H1 (cell line): ENCODE measurements around the gene MAP7. TPM values are rescaled to one million over a fixed set of nuclear protein-coding genes. Genes with fewer than 3 reads are reported as not detected.

Experiments used
- CBX5 ChIP-seq: fragments of 300-800, 300-1000 bp; sonication (generic); IDR thresholded peaks from 2 replicates; pipeline ENCODE4 v1.7.1; 2016; ENCODE audit warnings: antibody characterized with exemption, low read length, low read depth
- polyA plus RNA-seq, 7 experiments: library from polyadenylated mRNA; depleted of rRNA in 3 of 7; stranded (reverse) in 5 of 7; unstranded in 2 of 7; fragments of >200 nt in 5 of 7; fragments of 200-250 nt in 2 of 7; gene quantifications; 1 replicate in 5 of 7; 2 replicates in 1 of 7; 4 replicates in 1 of 7; pipeline versions ENCODE4 v1.2.1 to v1.2.3, GENCODE V29; 2011 to 2013; ENCODE audit warnings: missing spikeins in 2 of 7, mixed read lengths in 2 of 7
- total RNA-seq: library from RNA; stranded (reverse); fragmentation: NEBNext Ultra II Directional; extraction: Animal tissue kit (Norgen Biotek cat#: 25700); gene quantifications from 2 replicates; pipeline ENCODE4 v1.2.1, GENCODE V29; 2021
- TF ChIP-seq, protein P1 (sequence below): IDR thresholded peaks from 2 replicates; pipeline ENCODE4 v1.6.1; 2011; ENCODE audit warnings: low read length, improper control_type of control experiment

The MAP7 gene
- total and polyA plus RNA-seq, 2 of the 8 experiments (the other 6 are each of a cell fraction or from before 2014, with no cell fraction given), result 13.5 to 66.9 TPM

DNA sequence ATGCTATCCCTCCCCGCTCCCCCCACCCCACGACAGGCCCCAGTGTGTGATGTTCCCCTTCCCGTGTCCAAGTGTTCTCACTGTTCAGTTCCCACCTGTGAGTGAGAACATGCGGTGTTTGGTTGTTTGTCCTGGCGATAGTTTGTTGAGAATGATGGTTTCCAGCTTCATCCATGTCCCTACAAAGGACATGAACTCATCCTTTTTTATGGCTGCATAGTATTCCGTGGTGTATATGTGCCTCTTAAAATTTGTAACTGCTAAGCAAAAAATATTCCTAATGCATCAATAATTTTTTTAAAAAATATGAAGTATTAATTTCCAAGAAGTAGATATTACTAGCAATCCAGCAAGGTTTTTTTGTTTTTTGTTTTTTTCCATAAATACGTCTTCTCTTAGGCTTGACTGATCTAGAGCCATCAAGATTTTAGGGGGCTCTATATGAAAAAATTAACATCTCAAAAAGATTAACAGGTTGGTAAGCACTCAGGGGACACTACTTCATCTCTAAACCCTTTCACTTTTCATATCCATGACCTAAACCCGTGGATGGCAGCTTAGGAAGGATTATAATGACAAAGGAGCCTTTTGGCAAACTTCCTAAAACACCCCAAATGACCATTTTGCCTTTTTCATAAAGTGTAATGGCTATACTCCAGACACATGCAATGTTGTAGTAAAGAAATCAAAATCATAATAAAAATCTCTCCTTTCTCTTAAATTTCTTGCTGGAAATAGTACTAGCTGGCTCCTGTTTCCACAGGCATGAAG, 14.2 kb downstream of the MAP7 start (continued):
- TF ChIP-seq, protein P1, sequence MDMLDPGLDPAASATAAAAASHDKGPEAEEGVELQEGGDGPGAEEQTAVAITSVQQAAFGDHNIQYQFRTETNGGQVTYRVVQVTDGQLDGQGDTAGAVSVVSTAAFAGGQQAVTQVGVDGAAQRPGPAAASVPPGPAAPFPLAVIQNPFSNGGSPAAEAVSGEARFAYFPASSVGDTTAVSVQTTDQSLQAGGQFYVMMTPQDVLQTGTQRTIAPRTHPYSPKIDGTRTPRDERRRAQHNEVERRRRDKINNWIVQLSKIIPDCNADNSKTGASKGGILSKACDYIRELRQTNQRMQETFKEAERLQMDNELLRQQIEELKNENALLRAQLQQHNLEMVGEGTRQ, result no peak
- TF ChIP-seq CBX5, result no peak
